Measurements from ENCODE around the gene P3H3.
"Not testable (repeated sequence)": the region's sequence is repeated elsewhere in the genome, so short reads cannot be mapped to it uniquely, and the experiment has no call there.

GRCh38 chr12:6879824-6880223 lies 51.6 kb downstream of the P3H3 start:
- TF ChIP-seq CTCF (IDR thresholded peaks at IDR 0.05; ENCODE audit: low read depth, low read length); EZH2phosphoT487 (IDR thresholded peaks at IDR 0.05; ENCODE audit: low read depth): not testable (repeated sequence)

All from OCI-LY3 (cell line).